GM23248 (cell line): Measurements from ENCODE around the gene NUDT4B.
"Not testable (repeated sequence)": the region's sequence is repeated elsewhere in the genome, so short reads cannot be mapped to it uniquely, and the experiment has no call there.

Experiments used
- EZH2 ChIP-seq: fragments of 200-600 bp; sonication (generic); IDR thresholded peaks from 2 replicates; pipeline ENCODE4 v1.6.1; 2018; ENCODE audit warnings: antibody characterized with exemption, mild to moderate bottlenecking; ENCODE audit not compliant: insufficient read depth, poor library complexity, severe bottlenecking
- EZH2phosphoT487 ChIP-seq: fragments of 200-600 bp; sonication (generic); IDR thresholded peaks from 2 replicates; pipeline ENCODE4 v1.6.1; 2018; ENCODE audit warnings: antibody characterized with exemption, moderate library complexity, mild to moderate bottlenecking, low read depth; ENCODE audit not compliant: insufficient read depth

DNA sequence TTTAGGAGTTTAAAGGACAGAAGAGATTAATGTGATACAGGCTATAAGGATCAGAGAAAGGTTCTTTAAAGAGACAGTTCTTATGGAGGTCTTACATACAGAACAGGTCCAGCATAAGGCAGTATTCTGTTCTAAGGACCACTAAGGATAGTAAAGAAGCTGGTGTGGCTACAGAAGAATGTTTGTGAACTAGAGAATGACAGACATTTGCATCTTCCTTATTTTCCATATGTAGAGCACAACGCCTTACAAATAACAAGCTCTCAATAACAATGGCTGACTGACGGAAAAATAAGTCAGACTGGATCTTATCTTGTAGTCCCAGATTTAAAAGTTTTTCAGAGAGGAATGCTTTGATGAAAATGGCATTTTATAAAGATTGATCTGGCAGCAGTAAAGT is 26.7 kb downstream of the NUDT4B start:
- not testable (repeated sequence) for TF ChIP-seq EZH2phosphoT487, EZH2
